HL-60 (cell line): ENCODE data around the gene MIOS.
"Not testable (repeated sequence)": the region's sequence is repeated elsewhere in the genome, so short reads cannot be mapped to it uniquely, and the experiment has no call there.

Source experiments
- CTCF ChIP-seq: IDR thresholded peaks from one replicate; pipeline ENCODE4 v1.5.1; 2011; ENCODE audit warnings: low read length, control low read depth, inconsistent platforms; ENCODE audit not compliant: insufficient read depth
- GABPA ChIP-seq: IDR thresholded peaks from 2 replicates; pipeline ENCODE4 v1.6.1; 2012; ENCODE audit warnings: low read depth
- POLR2AphosphoS5 ChIP-seq: IDR thresholded peaks from 2 replicates; pipeline ENCODE4 v1.6.1; 2012; ENCODE audit warnings: low read depth
- REST ChIP-seq: IDR thresholded peaks from 2 replicates; pipeline ENCODE4 v1.6.1; 2012; ENCODE audit warnings: low read depth; ENCODE audit not compliant: insufficient replicate concordance
- SPI1 ChIP-seq: IDR thresholded peaks from 2 replicates; pipeline ENCODE4 v1.6.1; 2012; ENCODE audit warnings: low read depth, mild to moderate bottlenecking, borderline replicate concordance

- TF ChIP-seq CTCF, POLR2AphosphoS5, GABPA, REST, SPI1: not testable (repeated sequence)
These were observed 5.1 kb upstream of the MIOS start for GRCh38 chr7:7561591-7561990.
